NCI-H82 (cell line): Measurements from ENCODE around the gene RAET1E.
"Not testable (repeated sequence)": the region's sequence is repeated elsewhere in the genome, so short reads cannot be mapped to it uniquely, and the experiment has no call there.

Source experiments
- DNase-seq: peaks from one replicate; lab custom pipeline; 2025; lab: John Stamatoyannopoulos, UW

Gene RAET1E

DNA sequence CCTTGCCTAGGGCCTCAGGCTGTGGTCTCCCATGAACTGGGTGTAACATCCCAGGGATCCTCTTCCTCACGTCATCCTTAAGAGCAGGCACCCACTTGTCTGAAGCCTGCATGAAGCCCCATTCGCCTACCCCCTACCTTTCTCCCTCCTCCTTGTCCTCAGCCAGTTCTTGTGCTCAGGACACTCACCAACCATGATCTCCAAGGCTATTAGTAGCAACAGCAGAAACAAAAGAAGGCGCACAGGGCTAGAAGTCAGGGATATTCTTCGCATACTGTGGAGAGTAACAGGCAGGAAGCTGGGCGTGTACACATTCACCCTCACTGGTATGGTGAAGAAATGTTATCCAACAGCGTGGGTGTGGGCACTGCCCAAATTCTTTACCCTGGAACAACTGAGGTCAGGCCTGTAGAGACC lies 7.3 kb downstream of the RAET1E start:
- DNase-seq = no peak

DNA sequence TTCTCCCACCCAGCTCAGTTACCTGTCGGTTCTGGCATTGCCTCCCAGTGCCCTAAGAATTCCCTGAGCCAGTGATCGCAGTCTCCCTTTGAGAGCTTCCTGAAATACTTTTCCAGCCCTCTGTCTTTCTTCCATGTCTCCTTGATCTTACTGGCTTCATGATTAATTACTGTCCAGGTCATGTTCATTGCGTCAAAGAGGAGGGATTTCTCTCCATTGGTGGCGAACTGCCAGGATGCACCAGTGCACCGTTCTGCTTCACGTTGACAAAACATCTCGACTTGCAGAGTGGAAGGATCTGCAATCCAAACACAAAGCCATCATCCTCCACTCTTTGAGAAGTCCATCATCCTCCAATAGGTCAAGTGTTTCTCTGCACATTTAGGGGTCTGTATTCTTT lies 8.6 kb downstream of the RAET1E start:
- DNase-seq = no peak

DNA sequence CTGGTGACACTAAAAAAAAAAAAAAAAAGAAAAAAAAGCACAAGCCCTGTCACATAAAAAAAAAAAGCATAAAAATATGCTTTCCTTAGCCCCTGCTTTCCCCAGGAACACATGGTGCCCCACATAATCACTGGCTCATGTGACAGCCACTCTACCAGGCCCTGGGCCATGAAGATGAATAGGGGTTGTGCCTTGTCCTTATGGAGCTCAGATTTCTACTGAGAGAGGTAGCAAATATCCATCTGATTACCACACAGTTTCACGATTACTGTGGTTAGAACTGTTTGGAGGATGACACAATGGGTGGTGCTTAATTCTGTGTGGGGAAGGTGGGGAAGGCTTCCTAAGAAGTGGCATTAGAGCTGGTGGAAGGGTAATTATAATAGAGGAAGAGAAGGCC lies 9.3 kb downstream of the RAET1E start:
- DNase-seq = no peak

DNA sequence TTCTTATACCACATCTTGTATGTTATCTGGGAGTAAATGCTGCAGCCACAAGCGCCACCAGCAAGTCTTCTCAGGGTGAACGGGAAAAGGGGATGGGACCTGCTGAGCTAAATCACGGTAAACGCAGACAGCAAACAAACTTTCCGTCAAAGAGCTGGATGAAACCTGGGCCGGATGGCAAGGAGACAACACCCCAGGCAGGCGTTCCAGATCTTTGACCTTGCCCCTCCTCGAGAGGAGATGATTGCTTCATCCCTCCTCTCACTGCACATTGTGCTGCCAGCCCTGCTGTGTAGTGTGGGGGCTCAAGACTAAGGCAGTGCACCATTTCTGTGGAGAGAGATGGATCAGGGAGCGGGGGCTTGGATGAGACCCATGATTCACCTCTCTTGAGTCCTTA lies 9.8 kb downstream of the RAET1E start:
- DNase-seq = no peak

DNA sequence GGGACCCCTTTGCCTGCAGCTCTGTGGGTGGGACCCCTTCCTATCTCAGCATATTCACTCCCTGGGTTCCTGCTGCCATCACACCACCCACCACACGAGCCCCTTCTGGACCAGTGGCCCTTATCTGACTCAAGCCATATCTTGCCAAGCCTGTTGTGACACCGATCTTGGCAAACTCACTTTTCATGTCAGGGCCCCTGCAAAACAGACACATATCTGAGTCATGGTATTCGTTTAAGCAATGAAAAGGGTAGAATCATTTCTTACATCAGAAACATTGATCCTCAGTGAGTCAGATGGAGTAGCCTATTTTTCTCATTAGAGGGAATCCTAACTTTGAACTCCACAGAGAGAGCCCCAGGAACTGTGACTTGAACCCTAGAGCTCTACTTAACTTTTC lies 10.6 kb downstream of the RAET1E start:
- DNase-seq = no peak

DNA sequence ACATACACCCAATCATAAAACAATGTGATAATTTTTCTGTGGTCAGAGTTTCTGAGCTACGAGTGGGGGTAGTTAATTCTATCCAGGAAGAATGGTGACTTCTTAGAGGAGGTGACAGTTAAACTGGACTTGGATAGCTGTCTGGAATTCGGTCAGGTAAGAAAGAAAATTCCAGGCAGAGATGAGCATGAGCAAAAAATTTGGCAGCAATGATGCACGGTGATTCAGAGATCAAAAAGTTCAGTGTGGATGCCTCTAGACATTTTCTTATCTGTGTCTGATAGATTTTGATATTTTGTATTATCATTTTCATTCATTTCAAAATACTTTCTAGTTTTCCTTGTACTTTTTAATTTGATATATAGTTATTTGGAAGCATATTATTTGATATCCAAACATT lies 12.0 kb downstream of the RAET1E start:
- no peak for DNase-seq

DNA sequence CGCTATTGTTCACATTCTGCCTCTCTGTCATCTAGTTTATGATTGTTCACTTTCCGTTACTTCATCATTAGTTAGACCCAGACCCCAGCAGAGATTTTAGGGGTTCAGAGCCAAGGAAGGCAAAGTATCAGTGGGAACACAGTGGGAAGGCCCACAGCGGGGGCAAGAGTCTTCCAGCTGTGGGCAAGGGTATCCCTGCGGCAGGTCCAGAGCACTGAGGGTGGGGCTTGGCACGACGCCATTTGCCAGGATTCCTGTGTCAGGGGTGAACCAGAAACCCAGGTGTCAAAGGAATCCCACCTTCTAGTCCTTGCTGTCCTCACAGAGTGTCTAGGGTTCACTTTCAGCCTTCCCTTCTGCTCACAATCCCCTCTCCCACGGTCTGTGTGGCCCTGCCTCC lies 13.3 kb downstream of the RAET1E start:
- DNase-seq = no peak

DNA sequence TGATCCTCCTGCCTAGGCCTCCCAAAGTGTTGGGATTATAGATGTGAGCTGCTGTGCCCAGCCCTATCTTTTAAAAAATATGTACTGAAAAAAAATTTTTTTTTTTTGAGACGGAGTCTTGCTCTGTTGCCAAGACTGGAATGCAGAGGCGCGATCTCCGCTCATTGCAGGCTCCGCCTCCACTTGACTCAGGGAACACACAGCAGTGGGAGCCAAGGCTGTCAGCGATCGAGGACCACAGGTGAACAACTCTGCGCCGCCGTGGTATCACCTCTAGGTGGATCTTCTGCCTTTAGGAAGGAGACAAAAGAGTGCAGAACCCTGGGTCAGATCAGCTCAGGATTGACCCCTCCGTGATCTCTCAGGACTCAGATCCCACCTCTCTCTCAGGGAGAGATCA lies 13.7 kb downstream of the RAET1E start:
- DNase-seq = no peak

DNA sequence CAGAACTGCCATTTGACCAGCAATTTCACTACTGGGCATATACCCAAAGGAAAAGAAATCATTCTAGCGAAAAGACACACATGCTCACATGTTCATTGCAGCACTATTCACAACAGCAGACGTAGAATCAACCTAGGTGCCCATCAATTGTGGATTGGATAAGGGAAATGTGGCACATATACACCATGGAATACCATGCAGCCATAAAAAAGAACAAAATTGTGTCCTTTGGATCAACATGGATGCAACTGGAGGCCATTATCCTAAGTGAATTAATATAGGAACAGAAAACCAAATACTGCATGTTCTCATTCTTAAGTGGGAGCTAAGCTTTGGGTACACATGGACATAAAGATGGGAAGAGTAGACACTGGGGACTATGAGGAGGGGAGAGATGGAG lies 16.1 kb downstream of the RAET1E start:
- no peak for DNase-seq

DNA sequence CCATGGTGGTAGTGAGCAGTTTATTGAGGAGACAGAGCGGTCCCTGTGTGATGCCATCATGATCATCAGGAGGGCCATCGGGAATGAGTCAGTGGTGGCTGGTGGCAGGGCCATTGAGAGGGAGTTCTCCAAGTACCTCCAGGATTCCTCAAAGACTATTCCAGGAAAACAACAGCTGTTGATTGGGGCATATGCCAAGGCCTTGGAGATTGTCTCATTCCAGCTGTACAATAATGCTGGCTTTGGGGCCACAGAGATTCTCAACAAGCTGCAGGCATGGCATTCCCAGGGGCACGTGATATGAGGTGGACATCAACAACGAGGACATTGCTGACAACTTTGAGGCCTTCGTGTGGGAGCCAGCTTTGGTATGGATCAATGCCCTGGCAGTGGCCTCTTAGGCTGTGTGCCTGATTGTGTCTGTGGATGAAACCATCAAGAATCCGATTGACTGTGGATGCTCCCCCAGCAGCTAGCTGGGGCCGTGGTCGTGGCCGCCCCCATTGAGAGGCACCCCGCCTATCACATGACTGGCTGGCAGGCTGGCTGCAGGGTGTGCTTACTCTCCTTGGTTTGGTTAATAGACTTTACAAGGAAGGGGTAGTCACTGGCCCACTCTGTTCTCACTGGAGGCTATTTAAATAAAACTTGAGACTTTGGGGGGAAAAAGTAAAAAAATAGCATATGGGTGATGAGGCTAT lies 16.7 kb downstream of the RAET1E start:
- no peak for DNase-seq

DNA sequence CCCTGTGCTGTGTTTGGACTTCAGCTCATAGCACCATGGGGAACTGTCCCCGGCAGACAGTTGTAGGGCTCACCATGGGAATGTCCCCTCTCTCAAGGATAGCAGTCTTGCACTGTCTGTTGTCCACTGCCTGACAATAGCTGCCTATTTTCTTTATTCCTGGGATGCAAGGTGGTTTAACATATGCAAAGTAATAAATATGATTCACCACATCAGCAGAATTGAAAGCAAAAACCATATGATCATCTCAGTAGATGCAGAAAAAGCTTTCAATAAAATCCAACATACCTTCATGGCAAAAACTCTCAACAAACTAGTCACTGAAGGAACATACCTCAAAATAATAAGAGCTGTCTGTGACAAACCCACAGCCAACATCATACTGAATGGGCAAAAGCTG lies 20.3 kb downstream of the RAET1E start:
- no peak for DNase-seq

DNA sequence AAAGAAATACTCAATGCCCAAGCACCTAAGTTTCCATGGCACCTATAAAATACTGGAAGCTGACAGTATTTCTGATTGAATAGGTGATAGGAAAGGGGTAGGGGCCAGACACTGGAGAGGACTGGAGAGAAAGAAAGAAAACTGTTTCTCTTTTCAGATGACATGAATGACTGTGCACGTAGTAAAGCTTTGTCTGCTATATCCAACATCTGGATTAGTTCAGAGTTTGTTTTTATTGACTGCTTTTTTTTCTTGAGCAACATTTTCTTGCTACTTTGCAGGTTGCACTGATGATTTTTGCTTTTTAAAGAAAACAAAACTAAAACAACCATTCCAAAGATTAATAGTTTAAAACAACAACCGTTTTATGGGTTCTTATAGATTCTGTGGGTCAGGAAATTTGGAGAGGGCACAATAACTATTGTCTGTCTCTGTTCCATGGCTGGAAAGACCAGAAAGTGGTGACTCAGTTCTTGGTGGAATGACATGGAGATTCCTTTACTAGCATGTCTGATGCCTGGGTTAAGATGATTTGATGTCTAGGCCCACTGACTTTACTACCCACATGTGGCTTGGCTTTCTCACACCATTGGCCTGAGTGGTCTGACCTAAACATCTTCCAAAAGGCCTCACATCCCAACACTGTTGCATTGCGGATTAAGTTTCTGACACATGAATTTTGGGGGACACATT lies 21.5 kb downstream of the RAET1E start:
- DNase-seq = no peak

DNA sequence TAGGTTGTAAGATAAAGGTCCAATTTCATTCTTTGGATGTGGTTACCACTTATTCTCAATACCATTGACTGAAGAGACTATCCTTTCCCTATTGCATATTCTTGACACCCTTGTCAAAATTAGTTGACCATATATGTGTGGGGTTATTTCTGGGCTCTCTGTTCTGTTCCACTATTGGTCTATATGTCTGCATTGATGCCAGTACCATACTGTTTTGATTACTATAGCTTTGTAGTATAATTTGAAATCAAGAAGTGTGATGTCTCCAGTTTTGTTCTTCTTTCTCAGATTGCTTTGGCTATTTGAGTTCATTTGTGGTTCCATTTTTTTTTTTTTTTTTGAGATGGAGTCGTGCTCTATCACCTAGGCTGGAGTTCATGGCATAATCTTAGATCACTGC lies 25.7 kb downstream of the RAET1E start:
- DNase-seq = no peak

DNA sequence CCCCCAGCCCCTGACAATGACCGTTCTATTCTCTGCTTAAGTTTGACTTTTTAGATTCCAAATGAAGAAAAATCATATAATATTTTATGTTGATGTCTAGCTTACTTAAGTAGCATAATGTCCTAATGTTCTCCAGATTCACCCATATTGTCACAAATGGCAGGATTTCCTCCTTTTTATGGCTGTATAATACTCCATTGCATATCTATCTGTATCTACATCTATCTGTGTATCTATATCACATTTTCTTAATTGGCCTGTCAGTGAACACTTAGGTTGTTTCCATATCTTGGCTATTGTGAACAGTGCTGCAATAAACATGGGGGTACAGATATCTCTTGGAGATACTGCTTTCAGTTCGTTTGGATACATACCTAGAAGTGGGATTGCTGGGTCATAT lies 26.7 kb downstream of the RAET1E start:
- no peak for DNase-seq

DNA sequence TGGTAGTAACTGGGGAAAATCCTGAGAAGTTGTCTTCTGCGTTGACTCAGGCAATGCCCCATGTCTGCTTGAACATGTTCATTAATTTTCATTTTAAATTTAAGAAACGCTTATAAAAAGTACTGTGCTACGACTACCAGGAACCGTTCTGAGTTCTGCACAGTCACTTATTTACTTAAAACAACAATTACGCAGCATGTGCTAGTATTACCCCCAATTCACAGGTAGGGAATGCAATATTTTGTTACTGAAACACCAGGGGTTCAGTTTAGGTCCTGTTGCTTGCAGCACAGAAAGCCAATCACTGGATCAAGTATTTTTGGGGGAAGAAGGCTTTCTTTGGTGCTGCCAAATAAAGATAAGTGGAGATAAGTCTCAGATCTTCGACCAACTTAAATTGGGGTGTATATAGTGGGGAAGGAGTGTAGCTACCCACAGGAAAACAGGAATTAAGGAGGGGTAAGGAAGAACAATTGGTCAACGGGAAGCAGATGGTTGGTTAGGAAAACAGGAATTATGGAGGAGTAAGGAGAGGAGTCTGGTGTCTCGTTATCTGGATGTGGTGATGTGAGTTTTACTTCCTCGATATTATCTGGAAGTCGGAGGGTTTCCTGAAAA lies 28.5 kb downstream of the RAET1E start:
- no peak for DNase-seq

DNA sequence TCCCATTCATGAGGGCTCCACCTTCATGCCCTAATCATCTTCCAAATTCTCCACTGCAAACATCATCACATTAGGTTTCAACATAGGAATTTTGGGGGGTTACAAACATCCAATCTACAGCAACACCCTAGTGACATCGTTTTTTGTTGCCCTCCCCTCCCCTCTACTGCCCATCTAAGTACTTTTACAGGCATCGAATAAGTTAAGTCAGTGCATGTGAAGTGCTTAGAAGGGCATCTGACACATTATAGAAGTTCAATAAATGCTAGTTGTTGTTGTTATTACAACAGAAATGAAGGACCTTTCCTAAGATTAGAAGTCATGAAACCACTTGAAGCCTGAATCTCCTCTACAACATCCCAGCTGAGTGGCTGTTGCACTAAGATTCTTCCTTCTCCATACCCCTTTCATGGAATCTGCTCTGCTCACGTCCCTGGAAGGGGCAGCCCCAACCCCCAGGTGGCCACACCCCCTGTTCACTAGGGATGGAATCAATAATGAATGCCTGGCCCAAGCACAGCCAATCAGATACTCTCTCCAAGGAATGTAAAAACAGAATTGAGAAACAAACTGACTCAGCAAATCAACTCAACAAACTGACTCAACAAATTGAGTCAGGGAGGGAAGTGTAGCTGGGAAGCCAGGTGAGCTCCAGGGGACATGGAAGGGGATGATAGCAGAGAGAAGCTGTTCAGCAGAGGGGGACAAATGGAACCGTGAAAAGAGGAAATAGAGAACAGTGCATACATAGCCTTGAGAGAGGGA lies 29.9 kb downstream of the RAET1E start:
- no peak for DNase-seq

DNA sequence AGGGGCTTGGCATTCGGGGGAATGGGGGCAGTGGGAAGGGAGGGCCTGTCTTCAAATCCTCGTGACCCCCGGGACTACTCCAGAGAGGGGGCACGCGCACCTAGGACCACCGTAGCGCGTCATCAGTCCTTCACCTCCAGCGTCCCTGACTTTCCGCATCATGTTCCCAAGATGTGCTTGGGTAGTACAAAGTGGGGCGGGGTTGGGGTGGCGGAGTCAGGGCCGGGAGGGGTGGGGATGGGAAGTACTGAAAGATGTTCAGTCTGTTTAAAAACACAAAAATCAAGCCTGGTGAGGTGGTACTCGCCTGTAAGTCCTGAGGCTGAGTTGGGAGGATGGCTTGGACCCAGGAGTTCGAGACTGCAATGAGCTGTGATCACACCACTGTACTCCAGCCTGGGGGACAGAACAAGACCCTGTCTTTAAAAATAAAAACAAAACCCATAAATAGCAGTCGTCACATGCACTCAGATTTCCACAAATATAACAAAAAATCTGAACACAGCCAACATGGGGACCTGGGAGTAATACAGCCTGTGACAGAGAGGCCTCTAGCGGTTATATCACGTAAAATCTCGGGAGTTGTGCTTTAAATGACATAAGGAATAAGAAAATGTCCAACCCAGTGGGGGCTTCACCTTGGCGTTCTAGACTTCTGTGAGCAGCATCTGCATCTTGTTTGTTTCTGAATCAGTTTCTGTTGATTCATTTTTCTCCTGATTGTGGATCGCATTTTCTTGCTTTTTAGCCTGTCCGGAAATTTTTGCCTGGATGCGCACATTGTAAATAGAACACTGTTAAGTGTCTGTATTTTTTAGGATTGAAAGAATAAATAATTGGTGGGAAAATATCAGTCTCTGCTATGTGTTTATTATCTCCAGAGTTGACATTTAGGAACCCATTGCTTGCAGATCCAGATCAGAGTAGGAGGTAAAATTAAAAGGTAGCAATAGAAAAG lies 33.1 kb downstream of the RAET1E start:
- DNase-seq = peak; percentile 78

DNA sequence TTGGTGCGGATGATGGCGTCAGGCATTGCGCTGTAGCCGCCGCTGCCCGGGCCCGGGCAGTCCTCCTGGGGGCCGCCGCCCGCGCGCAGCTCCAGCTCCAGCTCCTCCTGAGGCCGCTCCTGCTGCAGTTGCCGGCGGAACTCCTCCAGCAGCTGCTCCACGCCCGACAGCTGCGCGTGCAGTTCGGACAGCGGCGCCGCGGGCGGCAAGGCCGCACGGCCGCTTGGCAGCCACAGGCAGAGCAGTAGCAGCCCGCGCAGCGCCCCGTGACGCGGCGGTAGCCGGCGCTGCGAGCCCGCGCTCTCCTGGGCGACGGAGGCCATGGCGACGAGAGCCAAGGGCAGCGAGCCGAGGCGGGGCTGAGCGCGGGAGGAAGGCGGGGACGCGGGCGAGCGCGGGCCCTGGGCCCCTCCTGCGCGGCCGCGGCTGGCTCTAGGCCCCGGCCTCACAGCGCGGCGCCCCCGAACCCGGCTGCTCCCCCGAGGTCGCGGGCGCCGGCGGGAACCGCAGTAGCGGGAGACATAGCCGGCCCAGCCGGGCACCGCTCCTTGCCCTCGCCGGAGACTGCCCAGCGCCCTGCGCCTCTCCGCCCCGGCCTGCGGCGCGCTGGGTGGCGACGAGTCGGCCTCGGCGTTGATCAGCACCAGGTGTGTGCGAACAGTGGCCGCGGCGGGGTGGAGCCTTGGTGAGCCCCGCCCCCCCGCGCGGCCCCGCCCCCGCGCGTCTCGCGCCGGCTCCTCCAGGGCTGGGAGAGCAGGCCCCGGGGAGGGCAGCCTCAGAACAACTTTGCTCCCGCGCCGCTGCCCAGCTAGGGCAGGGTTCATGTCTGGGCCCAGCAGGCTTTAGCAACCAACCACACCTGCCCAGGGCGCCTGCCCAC lies 34.0 kb downstream of the RAET1E start, which contains the start of gene LRP11:
LRP11 (minus strand) TSS at position 662 of the 880 bp plus-strand sequence; CDS start at position 323, 339 bp downstream.
- DNase-seq = peak; percentile 82

DNA sequence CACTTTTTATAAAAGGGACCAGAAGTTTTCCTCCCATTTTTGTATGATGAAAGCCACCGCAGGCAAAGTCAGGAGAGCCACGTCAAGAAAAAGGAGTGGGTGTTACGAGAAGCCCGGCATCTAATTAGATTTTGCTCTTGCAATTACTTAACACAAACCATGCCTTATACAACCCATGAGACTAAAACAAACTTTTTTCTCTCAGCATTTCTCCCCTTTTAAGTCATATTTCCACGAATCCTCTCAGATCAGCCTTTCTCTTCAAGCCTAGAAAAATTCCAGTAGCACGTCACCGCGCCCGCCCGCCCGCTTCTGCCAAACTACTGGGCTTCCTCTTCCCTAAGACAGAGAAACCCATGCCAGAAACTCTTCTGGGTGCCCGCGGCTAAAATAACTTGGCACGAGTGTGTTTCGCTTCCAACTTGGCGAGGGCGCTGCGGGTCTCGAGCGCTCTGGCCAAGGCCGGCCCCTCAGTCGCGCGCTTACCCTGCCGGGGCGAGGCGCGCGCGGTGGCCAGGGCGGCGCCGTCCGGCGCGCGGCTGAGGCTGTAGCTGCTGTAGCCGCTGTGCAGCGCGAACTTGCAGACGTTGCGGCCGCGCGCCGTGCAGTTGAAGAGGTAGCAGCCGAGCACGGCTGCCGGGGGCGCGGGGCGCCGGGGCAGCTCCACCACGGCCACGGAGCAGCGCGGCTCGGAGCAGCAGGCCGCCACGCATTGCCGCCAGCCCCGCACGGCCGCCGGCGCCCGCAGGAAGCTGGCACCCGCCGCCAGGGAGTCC lies 34.8 kb downstream of the RAET1E start:
- peak; percentile 61 for DNase-seq

DNA sequence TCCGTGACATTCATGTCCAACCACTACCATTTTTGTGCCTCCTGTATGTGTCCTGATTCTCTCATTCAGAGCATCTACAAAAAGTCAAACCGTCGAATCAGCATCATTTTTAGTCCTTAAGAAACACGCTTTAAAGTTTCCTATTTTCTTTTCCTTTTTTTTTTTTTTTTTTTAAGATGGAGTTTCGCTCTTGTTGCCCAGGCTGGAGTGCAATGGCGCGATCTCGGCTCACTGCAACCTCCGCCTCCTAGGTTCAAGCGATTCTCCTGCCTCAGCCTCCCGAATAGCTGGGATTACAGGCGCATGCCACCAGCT lies 35.5 kb downstream of the RAET1E start:
- DNase-seq = not testable (repeated sequence)
